SK-N-SH (cell line): Measurements from ENCODE around the gene HK1. TPM values are rescaled to one million over a fixed set of nuclear protein-coding genes. Genes with fewer than 3 reads are reported as not detected.

Source experiments
- CTCF ChIA-PET: fragments of 300-600, 350-600 bp; formaldehyde crosslinking; extraction: SDS; loops from one replicate; lab custom pipeline; 2021; lab: Yijun Ruan, JAX
- POLR2A ChIA-PET: fragments of 350-600 bp; sonication (Branson Sonifier 250); formaldehyde crosslinking; extraction: SDS; loops from one replicate; lab custom pipeline; 2020; ENCODE audit warnings: antibody characterized with exemption, inconsistent platforms; lab: Yijun Ruan, JAX
- DNase-seq: peaks from one replicate; pipeline ENCODE4 v3.0.0; 2012
- H2AFZ ChIP-seq: fragments of 200-600 bp; sonication (generic); 2 replicates; pipeline ENCODE4 v1.8.1; 2016; ENCODE audit warnings: antibody characterized with exemption, mild to moderate bottlenecking, low read depth
- H3F3A ChIP-seq: fragments of 200-600 bp; sonication (generic); replicated peaks from 2 replicates; pipeline ENCODE3; 2016; ENCODE audit warnings: antibody characterized with exemption, mild to moderate bottlenecking; ENCODE audit not compliant: insufficient read depth
- H3K27ac ChIP-seq, 2 experiments: fragments of 200-500 bp in 1 of 2; fragments of 200-600 bp in 1 of 2; sonication (Bioruptor generic) in 1 of 2; sonication (generic), shearing (Covaris generic) in 1 of 2; 2 replicates each; pipeline versions ENCODE4 v1.5.1 to v1.6.1; 2014 to 2016; ENCODE audit warnings: low read depth in 2 of 2, inconsistent platforms in 1 of 2, low read length in 1 of 2, mild to moderate bottlenecking in 1 of 2, mixed read lengths in 1 of 2
- H3K27me3 ChIP-seq: fragments of 200-600 bp; sonication (generic), shearing (Covaris generic); 2 replicates; pipeline ENCODE4 v1.6.1; 2016; ENCODE audit warnings: mixed run types; ENCODE audit not compliant: insufficient read depth
- H3K36me3 ChIP-seq, 2 experiments: fragments of 200-500 bp in 1 of 2; fragments of 200-600 bp in 1 of 2; sonication (Bioruptor generic) in 1 of 2; sonication (generic) in 1 of 2; replicated peaks in 1 of 2; 2 replicates each; pipeline versions ENCODE3 to v1.5.1; 2014 to 2016; ENCODE audit warnings: low read length in 1 of 2, mild to moderate bottlenecking in 1 of 2; ENCODE audit not compliant: insufficient read depth in 2 of 2, control insufficient read depth in 1 of 2
- H3K4me1 ChIP-seq, 2 experiments: fragments of 200-500 bp in 1 of 2; fragments of 200-600 bp in 1 of 2; sonication (Bioruptor generic) in 1 of 2; sonication (generic), shearing (Covaris generic) in 1 of 2; 2 replicates each; pipeline versions ENCODE4 v1.5.1 to v1.6.1; 2014 to 2016; ENCODE audit warnings: low read depth in 1 of 2, low read length in 1 of 2, mixed run types in 1 of 2; ENCODE audit not compliant: insufficient read depth in 2 of 2, control insufficient read depth in 1 of 2
- H3K4me2 ChIP-seq: fragments of 200-600 bp; sonication (generic), shearing (Covaris generic); 2 replicates; pipeline ENCODE4 v1.6.1; 2017; ENCODE audit warnings: mixed run types
- H3K4me3 ChIP-seq, 2 experiments: fragments of 200-500 bp in 1 of 2; fragments of 200-600 bp in 1 of 2; sonication (Bioruptor generic) in 1 of 2; sonication (generic), shearing (Covaris generic) in 1 of 2; 2 replicates each; pipeline versions ENCODE4 v1.5.1 to v1.8.1; 2014 to 2016; ENCODE audit warnings: low read depth in 2 of 2, inconsistent platforms in 1 of 2, low read length in 1 of 2, mild to moderate bottlenecking in 1 of 2, mixed read lengths in 1 of 2, moderate library complexity in 1 of 2
- H3K79me2 ChIP-seq: fragments of 200-600 bp; sonication (generic); 2 replicates; pipeline ENCODE4 v1.8.1; 2017; ENCODE audit warnings: mild to moderate bottlenecking; ENCODE audit not compliant: insufficient read depth
- H3K9ac ChIP-seq: fragments of 200-600 bp; sonication (generic); 2 replicates; pipeline ENCODE4 v1.6.1; 2017; ENCODE audit warnings: mixed run types
- H3K9me2 ChIP-seq: fragments of 200-600 bp; sonication (generic); 2 replicates; pipeline ENCODE4 v1.6.1; 2017; ENCODE audit warnings: mixed run types
- H3K9me3 ChIP-seq: fragments of 200-600 bp; sonication (generic); 2 replicates; pipeline ENCODE4 v1.6.1; 2017; ENCODE audit warnings: mixed run types, mild to moderate bottlenecking, moderate library complexity
- H4K20me1 ChIP-seq: fragments of 200-600 bp; sonication (generic); 2 replicates; pipeline ENCODE4 v1.6.1; 2017; ENCODE audit warnings: mild to moderate bottlenecking, mixed run types; ENCODE audit not compliant: insufficient read depth
- EP300 ChIP-seq, 2 experiments: IDR thresholded peaks; 2 replicates each; pipeline versions ENCODE4 v1.4.0 to v1.6.1; 2012; ENCODE audit warnings: borderline replicate concordance in 1 of 2, low read depth in 1 of 2, low read length in 1 of 2
- GATA2 ChIP-seq: sonication (generic); formaldehyde crosslinking; IDR thresholded peaks from 2 replicates; pipeline ENCODE4 v1.5.0; 2020; ENCODE audit warnings: mild to moderate bottlenecking, missing genetic modification reagents
- JUND ChIP-seq: IDR thresholded peaks from 2 replicates; pipeline ENCODE4 v1.4.0; 2012
- MXI1 ChIP-seq: IDR thresholded peaks from 2 replicates; pipeline ENCODE4 v1.6.1; 2012; ENCODE audit warnings: mild to moderate bottlenecking, low read depth, low read length, improper control_type of control experiment
- NFIC ChIP-seq: IDR thresholded peaks from 2 replicates; pipeline ENCODE4 v1.4.0; 2012; ENCODE audit warnings: borderline replicate concordance
- POLR2AphosphoS5 ChIP-seq: IDR thresholded peaks from 2 replicates; pipeline ENCODE4 v1.6.1; 2012; ENCODE audit warnings: low read depth, low read length
- RAD21 ChIP-seq: IDR thresholded peaks from 2 replicates; pipeline ENCODE4 v1.6.1; 2012; ENCODE audit warnings: mild to moderate bottlenecking, low read length
- RCOR1 ChIP-seq: fragments of 150-350 bp; IDR thresholded peaks from 2 replicates; pipeline ENCODE4 v1.6.1; 2017; ENCODE audit warnings: antibody characterized with exemption, low read length
- RFX5 ChIP-seq: IDR thresholded peaks from 2 replicates; pipeline ENCODE4 v1.6.1; 2012; ENCODE audit warnings: mild to moderate bottlenecking, improper control_type of control experiment, low read length
- RXRA ChIP-seq: IDR thresholded peaks from 2 replicates; pipeline ENCODE4 v1.4.0; 2012; ENCODE audit warnings: low read depth, mild to moderate bottlenecking, borderline replicate concordance
- SMC3 ChIP-seq: IDR thresholded peaks from 2 replicates; pipeline ENCODE4 v1.6.1; 2012; ENCODE audit warnings: low read depth, low read length, improper control_type of control experiment
- TAF1 ChIP-seq: IDR thresholded peaks from 2 replicates; pipeline ENCODE4 v1.6.1; 2012; ENCODE audit warnings: low read depth, mild to moderate bottlenecking, low read length, moderate library complexity, borderline replicate concordance
- TCF12 ChIP-seq: IDR thresholded peaks from 2 replicates; pipeline ENCODE4 v1.4.0; 2012
- USF2 ChIP-seq: fragments of 150-350 bp; IDR thresholded peaks from 2 replicates; pipeline ENCODE4 v1.6.1; 2017; ENCODE audit warnings: antibody characterized with exemption, low read length, low read depth, borderline replicate concordance
- YY1 ChIP-seq: IDR thresholded peaks from 2 replicates; pipeline ENCODE4 v1.4.0; 2012; ENCODE audit warnings: low read depth, mild to moderate bottlenecking
- WGBS: methylation state at CpG from one replicate; pipeline ENCODE4 v1.1.6; 2017; ENCODE audit warnings: low lambda C conversion rate; 5-methylcytosine and 5-hydroxymethylcytosine counted together
- polyA plus RNA-seq, 3 experiments: library from polyadenylated mRNA; depleted of rRNA; stranded (reverse); fragments of >200 nt; gene quantifications; 2 replicates each; pipeline ENCODE4 v1.2.3, GENCODE V29; 2012
- TF ChIP-seq, protein P1 (sequence below): IDR thresholded peaks from 2 replicates; pipeline ENCODE4 v1.4.0; 2012; ENCODE audit warnings: low read depth, borderline replicate concordance
- TF ChIP-seq, protein P2 (sequence below): IDR thresholded peaks from 2 replicates; pipeline ENCODE4 v1.4.0; 2012; ENCODE audit warnings: low read depth
- TF ChIP-seq, protein P3 (sequence below): IDR thresholded peaks from 2 replicates; pipeline ENCODE4 v1.6.1; 2012; ENCODE audit warnings: mild to moderate bottlenecking, low read depth, low read length, moderate library complexity

HK1 gene
- polyA plus RNA-seq, 1 of the 3 experiments (the other 2 are of a cell fraction) = 38.7 TPM

DNA sequence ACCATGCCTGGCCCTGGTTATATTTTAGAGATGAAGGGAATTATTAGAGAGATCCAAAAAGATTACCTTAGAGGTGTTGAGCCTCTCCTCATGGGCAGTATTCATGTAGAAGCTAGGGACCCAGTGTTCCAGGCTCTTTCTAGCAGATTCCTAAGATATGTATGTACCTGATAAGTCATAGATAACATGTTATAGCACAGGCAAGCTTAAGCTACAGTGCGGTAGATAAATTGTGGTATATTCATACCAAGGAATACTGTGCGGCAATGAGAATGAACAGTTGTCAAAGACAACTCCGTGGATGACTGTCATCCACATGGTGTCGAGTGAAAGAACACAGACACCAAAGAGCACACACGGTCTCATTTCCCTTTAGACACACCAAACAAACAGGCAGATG, 85.4 kb downstream of the HK1 start:
- Histone ChIP-seq H4K20me1 (peaks cover 12% of the 10 kb centered on the region), H3K4me3 (no peak overlapping the region), H3K36me3 (peaks cover 10 to 12% of the 10 kb centered on the region in 2 experiments), H3K9ac (no peak overlapping the region), H3K9me2 (no peaks in the 10 kb centered on the region), H3K9me3 (no peaks in the 10 kb centered on the region), H3K4me1 (peaks cover 16 to 29% of the 10 kb centered on the region in 2 experiments), H3K27me3 (no peaks in the 10 kb centered on the region), H3F3A (peaks cover 17% of the 10 kb centered on the region), H3K79me2 (peaks cover 15% of the 10 kb centered on the region; the same call in 1 of the 2 replicates), H2AFZ (no peak overlapping the region), H3K4me2 (no peak overlapping the region), H3K27ac (peak overlapping the region in 1 of 2 experiments; percentile 9; a peak in 1 of 4 replicates)
- TF ChIP-seq EP300 (IDR thresholded peaks at IDR 0.05; ENCODE audit: borderline replicate concordance in 1 of 2, low read depth in 1 of 2, low read length in 1 of 2) (no peak), JUND (no peak), RAD21 (no peak), MXI1 (no peak), NFIC (no peak), GATA2 (CRISPR knock-in tag) (no peak), TAF1 (no peak)
- TF ChIP-seq, protein P1, sequence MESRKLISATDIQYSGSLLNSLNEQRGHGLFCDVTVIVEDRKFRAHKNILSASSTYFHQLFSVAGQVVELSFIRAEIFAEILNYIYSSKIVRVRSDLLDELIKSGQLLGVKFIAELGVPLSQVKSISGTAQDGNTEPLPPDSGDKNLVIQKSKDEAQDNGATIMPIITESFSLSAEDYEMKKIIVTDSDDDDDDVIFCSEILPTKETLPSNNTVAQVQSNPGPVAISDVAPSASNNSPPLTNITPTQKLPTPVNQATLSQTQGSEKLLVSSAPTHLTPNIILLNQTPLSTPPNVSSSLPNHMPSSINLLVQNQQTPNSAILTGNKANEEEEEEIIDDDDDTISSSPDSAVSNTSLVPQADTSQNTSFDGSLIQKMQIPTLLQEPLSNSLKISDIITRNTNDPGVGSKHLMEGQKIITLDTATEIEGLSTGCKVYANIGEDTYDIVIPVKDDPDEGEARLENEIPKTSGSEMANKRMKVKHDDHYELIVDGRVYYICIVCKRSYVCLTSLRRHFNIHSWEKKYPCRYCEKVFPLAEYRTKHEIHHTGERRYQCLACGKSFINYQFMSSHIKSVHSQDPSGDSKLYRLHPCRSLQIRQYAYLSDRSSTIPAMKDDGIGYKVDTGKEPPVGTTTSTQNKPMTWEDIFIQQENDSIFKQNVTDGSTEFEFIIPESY = no peak
- TF ChIP-seq, protein P2, sequence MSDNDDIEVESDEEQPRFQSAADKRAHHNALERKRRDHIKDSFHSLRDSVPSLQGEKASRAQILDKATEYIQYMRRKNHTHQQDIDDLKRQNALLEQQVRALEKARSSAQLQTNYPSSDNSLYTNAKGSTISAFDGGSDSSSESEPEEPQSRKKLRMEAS = no peak
- DNase-seq = no peak
- 91% methylated on average over 5 of the region's 5 CpGs for WGBS
- POLR2A ChIA-PET = no interaction called here
- CTCF ChIA-PET = interaction anchor here (0.9 to 1.6 kb wide), 5 partner anchors 11 to 45 kb away, joined by 3 to 6 read pairs (median 3); no protein-coding TSS in a partner anchor

- POLR2A ChIA-PET = interaction anchor here (0.9 kb wide), 1 partner anchor 408 kb away, joined by 3 read pairs; the partner anchor contains the start of gene DDX21
- H4K20me1 ChIP-seq = peaks cover 12% of the 10 kb centered on the region
- peaks cover 16 to 29% of the 10 kb centered on the region in 2 experiments for H3K4me1 ChIP-seq
- H3K9me2 ChIP-seq = no peaks in the 10 kb centered on the region
- DNase-seq = no peak
- no peak overlapping the region for H3K4me3 ChIP-seq
- no peak overlapping the region for H2AFZ ChIP-seq
- peaks cover 16% of the 10 kb centered on the region for H3F3A ChIP-seq
- WGBS = 97% methylated on average over 9 of the region's 9 CpGs
- CTCF ChIA-PET = interaction anchor here (0.9 to 1.6 kb wide), 5 partner anchors 12 to 44 kb away, joined by 3 to 6 read pairs (median 3); no protein-coding TSS in a partner anchor
- peaks cover 12 to 19% of the 10 kb centered on the region in 2 experiments for H3K36me3 ChIP-seq
- H3K9ac ChIP-seq = no peak overlapping the region
- H3K9me3 ChIP-seq = no peaks in the 10 kb centered on the region
- H3K27ac ChIP-seq = no peak overlapping the region; a peak in 1 of 4 replicates
- H3K79me2 ChIP-seq = peaks cover 8% of the 10 kb centered on the region; the same call in 1 of the 2 replicates
- TF ChIP-seq RFX5 = no peak
- no peak for TF ChIP-seq RAD21
- no peak for TF ChIP-seq USF2
- no peak for TF ChIP-seq SMC3
- TF ChIP-seq JUND = no peak
- no peak for TF ChIP-seq POLR2AphosphoS5
- TF ChIP-seq, protein P3, sequence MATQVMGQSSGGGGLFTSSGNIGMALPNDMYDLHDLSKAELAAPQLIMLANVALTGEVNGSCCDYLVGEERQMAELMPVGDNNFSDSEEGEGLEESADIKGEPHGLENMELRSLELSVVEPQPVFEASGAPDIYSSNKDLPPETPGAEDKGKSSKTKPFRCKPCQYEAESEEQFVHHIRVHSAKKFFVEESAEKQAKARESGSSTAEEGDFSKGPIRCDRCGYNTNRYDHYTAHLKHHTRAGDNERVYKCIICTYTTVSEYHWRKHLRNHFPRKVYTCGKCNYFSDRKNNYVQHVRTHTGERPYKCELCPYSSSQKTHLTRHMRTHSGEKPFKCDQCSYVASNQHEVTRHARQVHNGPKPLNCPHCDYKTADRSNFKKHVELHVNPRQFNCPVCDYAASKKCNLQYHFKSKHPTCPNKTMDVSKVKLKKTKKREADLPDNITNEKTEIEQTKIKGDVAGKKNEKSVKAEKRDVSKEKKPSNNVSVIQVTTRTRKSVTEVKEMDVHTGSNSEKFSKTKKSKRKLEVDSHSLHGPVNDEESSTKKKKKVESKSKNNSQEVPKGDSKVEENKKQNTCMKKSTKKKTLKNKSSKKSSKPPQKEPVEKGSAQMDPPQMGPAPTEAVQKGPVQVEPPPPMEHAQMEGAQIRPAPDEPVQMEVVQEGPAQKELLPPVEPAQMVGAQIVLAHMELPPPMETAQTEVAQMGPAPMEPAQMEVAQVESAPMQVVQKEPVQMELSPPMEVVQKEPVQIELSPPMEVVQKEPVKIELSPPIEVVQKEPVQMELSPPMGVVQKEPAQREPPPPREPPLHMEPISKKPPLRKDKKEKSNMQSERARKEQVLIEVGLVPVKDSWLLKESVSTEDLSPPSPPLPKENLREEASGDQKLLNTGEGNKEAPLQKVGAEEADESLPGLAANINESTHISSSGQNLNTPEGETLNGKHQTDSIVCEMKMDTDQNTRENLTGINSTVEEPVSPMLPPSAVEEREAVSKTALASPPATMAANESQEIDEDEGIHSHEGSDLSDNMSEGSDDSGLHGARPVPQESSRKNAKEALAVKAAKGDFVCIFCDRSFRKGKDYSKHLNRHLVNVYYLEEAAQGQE = no peak
- TF ChIP-seq RCOR1 = no peak
- TF ChIP-seq RXRA = no peak
- TF ChIP-seq YY1 = no peak
- TF ChIP-seq TCF12 = no peak
- no peaks in the 10 kb centered on the region for H3K27me3 ChIP-seq
- no peak overlapping the region for H3K4me2 ChIP-seq
Observed at GRCh38 chr10:69364232-69364940, 86.1 kb downstream of the HK1 start.
